HepG2 (cell line): Measurements from ENCODE around the gene TBC1D22A. TPM values are rescaled to one million over a fixed set of nuclear protein-coding genes. Genes with fewer than 3 reads are reported as not detected.

Experiments
- AKNA ChIP-seq: sonication (generic); formaldehyde crosslinking; IDR thresholded peaks from 2 replicates; pipeline ENCODE4 v1.4.0; 2020; ENCODE audit warnings: missing genetic modification reagents, borderline replicate concordance
- ARNTL ChIP-seq: sonication (generic); formaldehyde crosslinking; IDR thresholded peaks from 2 replicates; pipeline ENCODE4 v1.4.0; 2020; ENCODE audit warnings: mild to moderate bottlenecking, missing genetic modification reagents
- BCL3 ChIP-seq: sonication (generic); formaldehyde crosslinking; IDR thresholded peaks from 2 replicates; pipeline ENCODE4 v1.5.1; 2020; ENCODE audit warnings: mild to moderate bottlenecking, missing genetic modification reagents, moderate library complexity
- CEBPG ChIP-seq: IDR thresholded peaks from 2 replicates; pipeline ENCODE4 v1.6.1; 2016
- FOXP1 ChIP-seq, 2 experiments: fragments of 450-650 bp in 1 of 2; IDR thresholded peaks; 2 replicates each; pipeline ENCODE4 v1.6.1; 2017 to 2018; ENCODE audit warnings: antibody characterized with exemption in 1 of 2
- GPN1 ChIP-seq: sonication (generic); formaldehyde crosslinking; IDR thresholded peaks from 2 replicates; pipeline ENCODE4 v1.5.1; 2020; ENCODE audit warnings: missing genetic modification reagents, borderline replicate concordance
- KDM6A ChIP-seq: IDR thresholded peaks from 2 replicates; pipeline ENCODE4 v1.6.1; 2016; ENCODE audit warnings: low read depth
- MAFK ChIP-seq, 2 experiments: IDR thresholded peaks in 1 of 2; conservative IDR thresholded peaks in 1 of 2; 2 replicates each; pipeline ENCODE4 v1.6.1; 2011; ENCODE audit warnings: improper control_type of control experiment in 2 of 2, low read length in 2 of 2
- RARA ChIP-seq: IDR thresholded peaks from 2 replicates; pipeline ENCODE4 v1.6.1; 2016; ENCODE audit warnings: missing genetic modification reagents, missing compliant biosample characterization
- RCOR2 ChIP-seq: IDR thresholded peaks from 2 replicates; pipeline ENCODE4 v1.6.1; 2016; ENCODE audit warnings: missing biosample characterization, missing genetic modification reagents
- SALL2 ChIP-seq: sonication (generic); formaldehyde crosslinking; IDR thresholded peaks from 2 replicates; pipeline ENCODE4 v1.8.1; 2023; ENCODE audit warnings: mild to moderate bottlenecking, missing genetic modification reagents, inconsistent platforms
- SAP130 ChIP-seq: IDR thresholded peaks from 2 replicates; pipeline ENCODE4 v1.6.1; 2016; ENCODE audit warnings: low read depth
- SMARCE1 ChIP-seq: fragments of 450-650 bp; IDR thresholded peaks from 2 replicates; pipeline ENCODE4 v1.6.1; 2017; ENCODE audit warnings: borderline replicate concordance
- SNRNP70 ChIP-seq: fragments of 200-400 bp; formaldehyde crosslinking; IDR thresholded peaks from 2 replicates; pipeline ENCODE4 v1.6.1; 2017; ENCODE audit warnings: mild to moderate bottlenecking, low read depth, low read length, moderate library complexity
- ZBTB2 ChIP-seq: sonication (generic); formaldehyde crosslinking; IDR thresholded peaks from 2 replicates; pipeline ENCODE4 v1.8.0; 2022; ENCODE audit warnings: low read depth, missing genetic modification reagents
- ZBTB43 ChIP-seq: sonication (generic); formaldehyde crosslinking; conservative IDR thresholded peaks from 2 replicates; pipeline ENCODE4 v1.4.0; 2020; ENCODE audit warnings: missing genetic modification reagents
- ZNF12 ChIP-seq: sonication (generic); formaldehyde crosslinking; IDR thresholded peaks from 2 replicates; pipeline ENCODE4 v1.5.0; 2020; ENCODE audit warnings: missing genetic modification reagents
- ZNF124 ChIP-seq: sonication (generic); formaldehyde crosslinking; IDR thresholded peaks from 2 replicates; pipeline ENCODE4 v1.4.0; 2020; ENCODE audit warnings: missing genetic modification reagents
- ZNF446 ChIP-seq: sonication (generic); formaldehyde crosslinking; IDR thresholded peaks from 2 replicates; pipeline ENCODE4 v1.5.0; 2020; ENCODE audit warnings: mild to moderate bottlenecking, missing genetic modification reagents
- ZNF468 ChIP-seq: sonication (generic); formaldehyde crosslinking; IDR thresholded peaks from 2 replicates; pipeline ENCODE4 v1.8.0; 2022; ENCODE audit warnings: mild to moderate bottlenecking, moderate library complexity, missing genetic modification reagents
- ZNF572 ChIP-seq: sonication (generic); formaldehyde crosslinking; IDR thresholded peaks from 2 replicates; pipeline ENCODE4 v1.5.1; 2020; ENCODE audit warnings: mild to moderate bottlenecking, missing genetic modification reagents
- ZNF709 ChIP-seq: sonication (generic); formaldehyde crosslinking; IDR thresholded peaks from 2 replicates; pipeline ENCODE4 v1.5.0; 2020; ENCODE audit warnings: mild to moderate bottlenecking, missing genetic modification reagents
- polyA plus RNA-seq, 8 experiments: library from polyadenylated mRNA; depleted of rRNA in 3 of 8; stranded (reverse) in 7 of 8; unstranded in 1 of 8; fragments of >200 nt; fragmentation: Illumina TruSeq in 4 of 8; extraction: Trizol in 4 of 8; gene quantifications; 2 replicates each; pipeline versions ENCODE4 v1.2.1 to v1.2.3, GENCODE V29; 2011 to 2016; ENCODE audit warnings: low read depth in 4 of 8, missing spikeins in 1 of 8, mixed read lengths in 1 of 8; ENCODE audit not compliant: insufficient read depth in 1 of 8
- total RNA-seq, 5 experiments: library from RNA; depleted of rRNA; stranded (reverse); fragments of >200 nt; fragmentation: Illumina TruSeq; extraction: Trizol; gene quantifications; 2 replicates each; pipeline ENCODE4 v1.2.3, GENCODE V29; 2016; ENCODE audit warnings: low read depth in 1 of 5

The TBC1D22A gene
- total and polyA plus RNA-seq, 2 of the 13 experiments (the other 11 are each of a cell fraction or from before 2014, with no cell fraction given), result 17.3 to 18.0 TPM

GRCh38 chr22:46934746-46935491 is 172.5 kb downstream of the TBC1D22A start (continued):
- TF ChIP-seq CEBPG (CRISPR knock-in tag) (peak; percentile 32; the same call in 1 of the 2 replicates), GPN1 (CRISPR knock-in tag) (no peak), BCL3 (CRISPR knock-in tag) (0 out of 2 replicates have a peak, but pooled peaks have one; percentile 36), ZNF446 (CRISPR knock-in tag) (no peak), ZNF468 (CRISPR knock-in tag) (no peak), ZNF124 (no peak), ZNF572 (CRISPR knock-in tag) (no peak), SNRNP70 (no peak), ZNF12 (CRISPR knock-in tag) (no peak), ZNF709 (CRISPR knock-in tag) (peak; percentile 18; the same call in 1 of the 2 replicates), SAP130 (CRISPR knock-in tag) (peak; percentile 87), ZBTB2 (CRISPR knock-in tag) (no peak), SALL2 (no peak), RCOR2 (CRISPR knock-in tag) (no peak), RARA (peak; percentile 53; the same call in 1 of the 2 replicates), SMARCE1 (no peak), FOXP1 (IDR thresholded peaks at IDR 0.05) (no peak), FOXP1 (CRISPR knock-in tag; IDR thresholded peaks at IDR 0.05) (peak; percentile 18; the same call in 1 of the 2 replicates), MAFK (conservative IDR thresholded peaks at IDR 0.05 in 1 of 2, IDR thresholded peaks at IDR 0.05 in 1 of 2; ENCODE audit: low read length in 2 of 2) (no peak), KDM6A (CRISPR knock-in tag) (no peak), AKNA (CRISPR knock-in tag) (no peak), ARNTL (no peak), ZBTB43 (peak; percentile 14; the same call in 1 of the 2 replicates)
